Measurements from ENCODE around the gene TLK1.

The TLK1 gene

DNA sequence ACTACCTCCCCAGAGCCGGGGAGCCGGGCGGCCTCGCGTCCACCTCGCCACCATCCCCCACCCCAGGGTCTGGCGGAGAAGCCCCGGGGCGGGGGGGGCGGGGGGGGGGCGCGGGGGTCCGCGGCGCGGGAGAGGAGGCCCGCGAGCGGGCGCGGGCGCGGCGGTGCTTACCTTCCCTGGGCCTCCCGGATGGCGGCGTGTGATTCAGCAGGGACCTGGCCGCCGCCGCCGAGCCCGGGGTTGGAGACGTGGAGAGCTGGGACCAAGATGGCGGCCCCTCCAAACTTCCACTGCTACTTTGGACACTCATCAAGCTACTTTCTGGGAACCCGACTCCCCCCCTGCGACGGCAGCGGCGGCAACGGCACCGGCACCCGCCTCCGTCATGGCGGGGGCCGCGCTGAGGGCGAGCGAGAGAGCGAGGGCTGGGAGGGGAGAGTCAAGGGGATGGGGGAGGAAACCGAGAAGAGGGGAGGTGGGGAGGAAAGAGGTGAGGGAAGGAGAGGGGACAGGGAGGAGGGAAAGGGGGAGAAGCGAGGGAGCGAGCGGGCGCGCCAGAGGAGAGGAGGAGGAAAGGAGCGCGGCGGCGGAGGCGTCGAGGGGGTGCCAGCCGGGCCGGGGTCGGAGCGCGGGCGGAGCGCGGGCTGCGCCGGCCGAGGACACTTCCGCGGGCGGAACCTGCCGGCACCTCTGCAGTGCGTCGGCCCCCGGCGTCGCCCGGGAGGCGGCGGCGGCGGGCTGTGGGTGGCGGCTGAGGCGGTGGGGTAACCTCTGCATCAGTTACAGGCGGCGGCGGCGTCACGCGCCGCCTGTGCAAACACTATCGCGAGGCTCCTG is at the start of gene TLK1:
Gene TLK1 (minus strand): TSS at position 775 of the 837 bp plus-strand sequence. CDS start 465 bp downstream, at position 310.
- Histone ChIP-seq H3K9me3 (replicated peaks in 1 of 11) (no peaks in the 10 kb centered on the region), H3K4me1 (peaks cover 30 to 55% (median 43%) of the 10 kb centered on the region in 10 experiments), H4K20me1 (peaks cover 16 to 45% (median 39%) of the 10 kb centered on the region in 11 experiments; a peak in 21 of 22 replicates), H3K27me3 (no peaks in the 10 kb centered on the region), H3K27ac (peak within 1 kb of the TSS; percentile 90 to 98 (median 95)), H3K36me3 (no peaks in the 10 kb centered on the region), H3K4me3 (peak within 1 kb of the TSS; percentile 74 to 92 (median 86)), H3K9ac (peak within 1 kb of the TSS; percentile 92 to 97 (median 96)), H3K4me2 (peak within 1 kb of the TSS; percentile 71 to 95 (median 85))
- no peak for TF ChIP-seq Cebpa-rat (IDR thresholded peaks at IDR 0.05)

DNA sequence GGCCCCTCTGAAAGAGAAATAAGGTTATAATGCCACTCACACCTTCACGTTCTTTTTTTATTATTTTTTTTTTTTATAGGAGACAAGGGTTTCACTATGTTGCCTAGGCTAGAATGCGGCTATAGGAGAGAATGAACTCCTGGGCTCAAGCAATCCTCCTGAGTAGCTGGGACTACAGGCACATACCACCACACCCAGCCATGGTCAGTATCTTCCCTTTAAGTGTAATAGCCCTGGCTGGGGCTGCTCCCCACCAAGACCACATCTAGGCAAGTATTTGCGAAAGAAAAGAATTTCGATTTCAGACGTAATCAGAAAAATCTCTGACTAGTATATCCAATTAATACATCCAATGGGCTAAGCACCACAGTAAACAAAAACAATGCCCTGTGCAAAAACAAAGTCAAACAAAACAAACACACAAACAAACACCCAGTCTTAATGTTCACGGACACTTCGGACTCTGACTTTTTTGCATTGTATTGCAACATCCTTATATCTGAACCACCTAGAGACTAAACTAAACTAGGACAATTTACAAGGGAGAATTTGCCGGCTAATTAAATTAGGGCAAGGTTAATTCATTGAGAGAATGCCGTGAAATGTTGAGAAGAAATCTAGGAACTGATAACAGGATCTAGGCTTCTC is 49.6 kb upstream of the TLK1 start:
- Histone ChIP-seq H3K27ac (no peak overlapping the region), H3K9ac (no peak overlapping the region), H3K9me3 (replicated peaks in 1 of 11) (peaks cover 0 to 5% (median 0%) of the 10 kb centered on the region in 11 experiments; a peak in 3 of 22 replicates), H3K4me2 (no peak overlapping the region; a peak in 2 of 22 replicates), H3K4me1 (peaks cover 0 to 8% (median 0%) of the 10 kb centered on the region in 10 experiments; a peak in 5 of 20 replicates), H3K36me3 (no peaks in the 10 kb centered on the region), H3K4me3 (no peak overlapping the region), H3K27me3 (no peaks in the 10 kb centered on the region), H4K20me1 (no peaks in the 10 kb centered on the region)
- TF ChIP-seq Cebpa-rat (IDR thresholded peaks at IDR 0.05), result 0 out of 22 replicates have a peak, but pooled peaks of 1 of the 11 experiments have one; percentile 11

GRCh38 chr2:171208657-171209056 is 48.0 kb upstream of the TLK1 start:
- H3K36me3 ChIP-seq, result no peaks in the 10 kb centered on the region
- peaks cover 0 to 5% (median 0%) of the 10 kb centered on the region in 11 experiments; a peak in 3 of 22 replicates for H3K9me3 ChIP-seq (replicated peaks in 1 of 11)
- no peak overlapping the region for H3K4me3 ChIP-seq
- H3K4me2 ChIP-seq, result no peak overlapping the region
- no peak for TF ChIP-seq Cebpa-rat (IDR thresholded peaks at IDR 0.05)
- no peaks in the 10 kb centered on the region for H3K27me3 ChIP-seq
- no peak overlapping the region for H3K27ac ChIP-seq
- H3K9ac ChIP-seq, result no peak overlapping the region
- H3K4me1 ChIP-seq, result peaks cover 0 to 8% (median 0%) of the 10 kb centered on the region in 10 experiments; a peak in 5 of 20 replicates
- no peaks in the 10 kb centered on the region for H4K20me1 ChIP-seq

DNA sequence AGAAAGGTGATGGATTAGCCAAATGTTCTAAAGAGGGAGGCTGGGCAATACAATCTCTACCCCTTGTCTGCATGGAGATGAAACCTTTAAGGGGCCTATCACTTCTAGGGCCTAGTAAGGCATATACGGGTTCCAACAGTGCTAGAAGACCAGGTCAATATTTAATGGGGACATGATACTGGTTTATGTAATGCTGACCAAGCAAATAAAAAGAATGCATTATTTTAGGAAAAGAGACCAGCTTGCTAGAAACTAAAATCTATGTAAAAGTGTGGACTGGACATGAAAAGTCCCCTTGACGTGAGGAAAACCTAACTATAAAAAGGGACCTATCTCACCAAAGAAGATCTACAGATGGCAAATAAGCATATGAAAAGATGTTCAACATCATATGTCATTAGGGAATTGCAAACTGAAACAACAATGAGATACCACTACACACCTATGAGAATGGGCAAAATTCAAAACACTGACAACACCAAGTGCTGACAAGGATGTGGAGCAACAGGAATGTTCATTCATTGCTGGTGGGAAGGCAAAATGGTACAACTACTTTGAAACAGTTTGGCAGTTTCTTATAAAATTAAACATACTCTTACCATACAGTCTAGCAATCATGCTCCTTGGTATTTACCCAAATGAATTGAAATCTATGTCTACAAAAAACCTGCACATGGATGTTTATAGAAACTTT is 45.9 kb upstream of the TLK1 start:
- H3K36me3 ChIP-seq, result no peaks in the 10 kb centered on the region
- no peaks in the 10 kb centered on the region for H3K27me3 ChIP-seq
- H3K9ac ChIP-seq, result no peak overlapping the region
- H3K4me3 ChIP-seq, result no peak overlapping the region
- H3K4me1 ChIP-seq, result peaks cover 0 to 8% (median 0%) of the 10 kb centered on the region in 10 experiments; a peak in 5 of 20 replicates
- H3K9me3 ChIP-seq (replicated peaks in 1 of 11), result peaks cover 0 to 5% (median 0%) of the 10 kb centered on the region in 11 experiments; a peak in 3 of 22 replicates
- H4K20me1 ChIP-seq, result no peaks in the 10 kb centered on the region
- no peak overlapping the region for H3K27ac ChIP-seq
- no peak for TF ChIP-seq Cebpa-rat (IDR thresholded peaks at IDR 0.05)
- no peak overlapping the region for H3K4me2 ChIP-seq

DNA sequence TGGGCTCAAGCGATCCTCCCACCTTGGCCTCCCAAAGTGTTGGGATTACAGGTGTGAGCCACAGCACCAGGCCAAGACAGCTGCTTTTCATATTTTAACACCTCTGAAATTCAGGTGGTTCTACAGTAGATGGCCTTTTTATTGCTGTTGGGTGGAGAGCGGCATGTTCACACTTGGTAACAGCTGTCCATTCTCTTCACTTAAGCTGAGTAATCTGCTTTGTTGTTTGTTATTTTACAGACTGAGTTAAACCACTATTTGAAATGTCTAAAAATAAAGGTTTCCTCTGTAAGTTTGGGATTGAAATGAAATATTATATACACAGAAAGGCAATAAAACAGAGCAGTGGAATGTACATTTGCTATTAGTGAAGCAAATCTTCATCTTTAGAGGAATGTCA is 44.9 kb upstream of the TLK1 start:
- no peaks in the 10 kb centered on the region for H3K4me1 ChIP-seq
- TF ChIP-seq Cebpa-rat (IDR thresholded peaks at IDR 0.05), result no peak
- no peak overlapping the region for H3K9ac ChIP-seq

GRCh38 chr2:171201767-171202166 is 41.1 kb upstream of the TLK1 start:
- Histone ChIP-seq H3K27ac (no peak overlapping the region), H3K9me3 (replicated peaks in 1 of 11) (peaks cover 0 to 5% (median 0%) of the 10 kb centered on the region in 11 experiments; a peak in 3 of 22 replicates), H4K20me1 (no peaks in the 10 kb centered on the region), H3K4me3 (no peak overlapping the region), H3K4me1 (no peaks in the 10 kb centered on the region), H3K9ac (no peak overlapping the region), H3K36me3 (no peaks in the 10 kb centered on the region), H3K4me2 (no peak overlapping the region), H3K27me3 (no peaks in the 10 kb centered on the region)
- no peak for TF ChIP-seq Cebpa-rat (IDR thresholded peaks at IDR 0.05)

More for the DNA sequence above, 44.9 kb upstream of the TLK1 start:
- Histone ChIP-seq H3K4me3 (no peak overlapping the region), H3K36me3 (no peaks in the 10 kb centered on the region), H3K27me3 (no peaks in the 10 kb centered on the region), H3K4me2 (no peak overlapping the region), H3K9me3 (replicated peaks in 1 of 11) (peaks cover 0 to 5% (median 0%) of the 10 kb centered on the region in 11 experiments; a peak in 3 of 22 replicates), H3K27ac (no peak overlapping the region), H4K20me1 (no peaks in the 10 kb centered on the region)

DNA sequence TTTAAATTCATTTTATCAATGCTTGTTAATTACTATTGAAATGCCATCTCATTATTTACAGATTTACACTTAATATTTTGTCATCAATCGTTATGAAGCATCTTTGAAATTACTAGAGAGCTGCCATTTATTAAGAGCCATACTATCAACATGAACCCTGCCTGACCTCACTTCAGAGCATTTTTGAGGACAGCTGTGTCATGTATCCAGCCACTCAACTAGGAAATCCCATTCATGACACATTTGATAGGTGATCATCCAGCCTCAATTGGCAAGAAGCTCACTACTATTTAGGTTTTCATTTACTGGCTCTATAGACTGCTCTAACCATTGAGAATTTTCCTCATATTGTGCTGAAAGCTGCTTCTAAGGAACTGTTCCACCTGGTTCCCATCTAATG is 40.6 kb upstream of the TLK1 start:
- Histone ChIP-seq H3K27ac (no peak overlapping the region), H4K20me1 (no peaks in the 10 kb centered on the region), H3K4me3 (no peak overlapping the region), H3K9ac (no peak overlapping the region), H3K9me3 (replicated peaks in 1 of 11) (no peaks in the 10 kb centered on the region), H3K36me3 (no peaks in the 10 kb centered on the region), H3K4me1 (no peaks in the 10 kb centered on the region), H3K27me3 (no peaks in the 10 kb centered on the region), H3K4me2 (no peak overlapping the region)
- TF ChIP-seq Cebpa-rat (IDR thresholded peaks at IDR 0.05), result no peak

DNA sequence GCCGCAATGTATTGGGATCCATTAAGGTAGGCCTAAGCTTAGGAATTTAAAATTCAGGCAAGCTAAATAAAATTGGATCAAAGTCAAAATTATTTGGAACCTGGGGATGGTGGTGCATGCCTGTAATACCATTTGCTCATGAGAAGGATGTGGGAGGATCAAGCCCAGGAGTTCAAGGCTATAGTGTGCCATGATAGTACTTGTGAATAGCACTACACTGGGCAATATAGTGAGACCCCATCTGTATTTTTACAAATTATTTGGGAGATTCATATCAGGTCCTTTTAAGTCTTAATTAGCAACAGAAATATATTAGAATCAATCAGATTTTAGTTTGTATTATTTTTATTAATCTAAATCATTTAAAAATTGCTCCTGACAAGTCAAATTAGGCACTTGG is 39.8 kb upstream of the TLK1 start:
- no peaks in the 10 kb centered on the region for H3K9me3 ChIP-seq (replicated peaks in 1 of 11)
- H3K4me2 ChIP-seq, result no peak overlapping the region
- H3K27ac ChIP-seq, result no peak overlapping the region
- no peaks in the 10 kb centered on the region for H4K20me1 ChIP-seq
- H3K4me1 ChIP-seq, result no peaks in the 10 kb centered on the region
- H3K27me3 ChIP-seq, result no peaks in the 10 kb centered on the region
- no peaks in the 10 kb centered on the region for H3K36me3 ChIP-seq
- no peak overlapping the region for H3K4me3 ChIP-seq
- H3K9ac ChIP-seq, result no peak overlapping the region
- no peak for TF ChIP-seq Cebpa-rat (IDR thresholded peaks at IDR 0.05)

- no peaks in the 10 kb centered on the region for H3K4me1 ChIP-seq
- H3K9ac ChIP-seq, result no peak overlapping the region
- H4K20me1 ChIP-seq, result no peaks in the 10 kb centered on the region
- H3K27me3 ChIP-seq, result no peaks in the 10 kb centered on the region
- no peak for TF ChIP-seq Cebpa-rat (IDR thresholded peaks at IDR 0.05)
- no peak overlapping the region for H3K27ac ChIP-seq
- H3K36me3 ChIP-seq, result no peaks in the 10 kb centered on the region
- peaks cover 0 to 7% (median 0%) of the 10 kb centered on the region in 11 experiments; a peak in 6 of 22 replicates for H3K9me3 ChIP-seq (replicated peaks in 1 of 11)
- H3K4me2 ChIP-seq, result no peak overlapping the region
- no peak overlapping the region for H3K4me3 ChIP-seq
Observed at GRCh38 chr2:171191021-171191420, 30.3 kb upstream of the TLK1 start.

Data from BLaER1 treated with 17β-estradiol and CSF1 and Interleukin-3, amounts not matched to agents 10 nM and 100 nM (cell line).